GM12873 (cell line): ENCODE data around the gene NTNG1.

Experiments used
- CTCF ChIP-seq: IDR thresholded peaks from 2 replicates; pipeline ENCODE4 v1.5.1; 2012; ENCODE audit warnings: low read depth, mild to moderate bottlenecking, moderate library complexity, low read length, control low read depth; ENCODE audit not compliant: insufficient read depth; ENCODE audit errors: missing control alignments

Gene NTNG1

GRCh38 chr1:107110326-107110725, 30.5 kb upstream of the NTNG1 start:
- no peak for TF ChIP-seq CTCF

GRCh38 chr1:107116306-107116790, 24.5 kb upstream of the NTNG1 start:
- TF ChIP-seq CTCF = no peak

- TF ChIP-seq CTCF = no peak
Observed at GRCh38 chr1:107122225-107122624, 18.6 kb upstream of the NTNG1 start.

DNA sequence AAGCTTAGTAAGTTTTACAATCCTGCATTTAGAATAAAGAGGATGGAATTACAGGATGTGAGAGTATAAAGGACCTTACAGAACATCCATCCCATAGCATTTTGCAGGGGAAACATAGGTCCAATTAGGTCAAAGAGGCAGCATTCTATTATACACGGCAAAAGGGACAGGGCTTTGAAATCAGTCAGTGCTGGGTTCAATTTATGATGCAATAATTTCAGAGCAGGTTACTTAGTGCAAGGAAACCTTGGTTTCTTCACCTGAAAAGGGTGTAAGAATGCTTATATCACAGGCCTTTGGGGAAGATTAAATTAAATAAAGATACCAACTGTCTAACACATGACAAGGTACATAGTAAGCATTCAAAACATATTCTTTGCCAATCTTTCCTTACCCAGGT, 17.1 kb upstream of the NTNG1 start:
- TF ChIP-seq CTCF = no peak

DNA sequence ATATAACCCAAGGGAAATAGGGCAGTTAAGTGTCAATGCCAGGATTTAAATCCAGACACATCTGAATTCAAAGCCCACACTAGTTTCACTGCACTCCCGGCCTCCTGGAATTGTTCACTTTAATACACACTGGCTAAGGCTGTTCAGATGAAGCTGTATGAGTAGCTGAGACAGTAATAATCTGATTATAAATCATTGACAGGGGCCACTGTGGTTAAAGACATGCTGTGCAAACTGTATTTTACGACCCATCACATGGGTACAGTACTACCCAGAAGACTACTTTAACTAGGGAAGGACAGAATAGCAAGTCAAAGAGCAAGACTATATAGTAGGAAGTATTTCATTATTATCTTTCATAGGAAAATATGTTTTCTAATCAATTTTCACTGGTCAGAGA, 16.1 kb upstream of the NTNG1 start:
- TF ChIP-seq CTCF = no peak

DNA sequence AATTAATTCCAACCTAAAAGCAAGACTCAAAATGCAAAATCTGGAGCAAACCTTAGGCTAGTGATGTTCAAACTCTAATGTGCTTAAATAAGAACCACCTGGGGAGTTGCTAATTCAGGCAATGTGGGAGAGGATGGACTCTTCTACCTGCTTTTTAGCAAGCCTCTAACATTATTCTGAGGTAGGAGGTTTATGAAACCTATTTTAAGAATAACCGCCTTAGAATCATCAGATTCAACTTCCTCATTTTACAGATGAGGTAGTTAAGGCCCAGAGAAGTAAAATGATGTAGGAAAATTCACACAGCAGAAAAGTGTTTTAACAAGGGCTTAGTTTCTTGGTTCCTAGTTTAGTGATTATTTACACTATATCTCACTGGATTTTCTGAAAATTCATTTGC, 8.6 kb upstream of the NTNG1 start:
- no peak for TF ChIP-seq CTCF

- TF ChIP-seq CTCF = no peak
Observed at GRCh38 chr1:107132780-107133179, 8.1 kb upstream of the NTNG1 start.
